Bone marrow (tissue), 2 donors: Measurements from ENCODE around the gene NF2.

Source experiments
- DNase-seq, 2 donors: peaks; one replicate each; lab custom pipeline; 2025; lab: John Stamatoyannopoulos, UW

Gene NF2

GRCh38 chr22:29744902-29745301 lies 141.5 kb downstream of the NF2 start:
- no peak for DNase-seq

- DNase-seq = no peak
These were observed 144.4 kb downstream of the NF2 start for GRCh38 chr22:29747832-29748231.
